Measurements from ENCODE around the gene SPECC1L. TPM values are rescaled to one million over a fixed set of nuclear protein-coding genes. Genes with fewer than 3 reads are reported as not detected.

SPECC1L gene
- total and polyA plus RNA-seq, 2 of the 8 experiments (the other 6 are each of a cell fraction or from before 2014, with no cell fraction given): 15.7 to 61.6 TPM

- TF ChIP-seq NANOG (IDR thresholded peaks at IDR 0.05; ENCODE audit: insufficient read depth, low read depth, low read length, poor library complexity, severe bottlenecking) (no peak), BRCA1 (IDR thresholded peaks at IDR 0.05; ENCODE audit: low read depth, low read length) (no peak), POLR2AphosphoS5 (IDR thresholded peaks at IDR 0.05; ENCODE audit: low read depth, low read length) (no peak), RBBP5 (IDR thresholded peaks at IDR 0.05; ENCODE audit: borderline replicate concordance, low read depth, low read length) (no peak), ASH2L (IDR thresholded peaks at IDR 0.05; ENCODE audit: low read length) (no peak), SP4 (IDR thresholded peaks at IDR 0.05; ENCODE audit: low read length) (no peak)
These were observed 141.6 kb downstream of the SPECC1L start (continued) for GRCh38 chr22:24412274-24412673.
